ENCODE results near the gene UVRAG.

UVRAG gene

DNA sequence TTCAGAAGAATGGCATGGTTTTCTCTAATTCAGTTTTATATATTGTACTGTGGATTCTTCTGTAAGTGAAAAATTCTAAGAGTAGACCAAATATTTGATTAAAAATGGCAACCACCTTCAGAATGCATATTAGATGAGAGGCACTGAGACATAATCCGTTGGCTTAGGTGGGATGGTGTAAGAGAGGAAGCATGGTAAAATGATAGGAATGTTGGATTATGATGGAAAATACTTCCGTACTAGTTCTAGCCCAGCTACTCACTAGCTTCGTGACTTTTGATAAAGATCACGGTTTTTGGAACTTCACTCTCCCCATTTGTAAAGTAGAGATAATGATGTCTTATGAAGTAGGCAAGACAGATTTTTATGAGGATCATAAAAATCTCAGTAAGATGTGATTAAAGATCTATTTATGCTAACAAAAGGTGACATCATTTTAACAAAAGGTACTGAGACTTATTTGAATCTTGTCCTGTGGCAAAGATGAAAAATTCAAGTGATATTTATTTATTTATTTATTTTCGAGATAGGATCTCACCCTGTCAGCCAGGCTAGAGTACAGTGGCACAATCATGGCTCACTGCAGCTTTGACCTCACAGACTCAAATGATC is 37.5 kb downstream of the UVRAG start:
- TF ChIP-seq, protein P1, sequence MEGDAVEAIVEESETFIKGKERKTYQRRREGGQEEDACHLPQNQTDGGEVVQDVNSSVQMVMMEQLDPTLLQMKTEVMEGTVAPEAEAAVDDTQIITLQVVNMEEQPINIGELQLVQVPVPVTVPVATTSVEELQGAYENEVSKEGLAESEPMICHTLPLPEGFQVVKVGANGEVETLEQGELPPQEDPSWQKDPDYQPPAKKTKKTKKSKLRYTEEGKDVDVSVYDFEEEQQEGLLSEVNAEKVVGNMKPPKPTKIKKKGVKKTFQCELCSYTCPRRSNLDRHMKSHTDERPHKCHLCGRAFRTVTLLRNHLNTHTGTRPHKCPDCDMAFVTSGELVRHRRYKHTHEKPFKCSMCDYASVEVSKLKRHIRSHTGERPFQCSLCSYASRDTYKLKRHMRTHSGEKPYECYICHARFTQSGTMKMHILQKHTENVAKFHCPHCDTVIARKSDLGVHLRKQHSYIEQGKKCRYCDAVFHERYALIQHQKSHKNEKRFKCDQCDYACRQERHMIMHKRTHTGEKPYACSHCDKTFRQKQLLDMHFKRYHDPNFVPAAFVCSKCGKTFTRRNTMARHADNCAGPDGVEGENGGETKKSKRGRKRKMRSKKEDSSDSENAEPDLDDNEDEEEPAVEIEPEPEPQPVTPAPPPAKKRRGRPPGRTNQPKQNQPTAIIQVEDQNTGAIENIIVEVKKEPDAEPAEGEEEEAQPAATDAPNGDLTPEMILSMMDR (IDR thresholded peaks at IDR 0.05): no peak

DNA sequence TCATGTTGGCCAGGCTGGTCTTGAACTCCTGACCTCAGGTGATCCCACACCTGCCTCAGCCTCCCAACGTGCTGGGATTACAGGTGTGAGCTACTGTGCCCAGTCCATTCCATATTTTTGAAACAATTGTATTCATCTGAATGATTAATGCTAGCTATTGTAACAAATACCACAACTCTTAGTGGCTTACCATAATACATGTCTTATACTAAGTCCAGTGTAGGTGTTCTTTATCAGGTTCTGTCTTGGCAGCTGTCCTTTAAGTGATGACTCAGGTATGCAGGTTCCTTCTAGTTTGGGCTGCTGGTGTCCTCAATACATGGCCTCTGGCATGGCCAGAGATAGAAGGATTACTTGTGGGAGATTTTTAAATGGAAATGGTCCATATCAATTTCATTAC is 39.0 kb downstream of the UVRAG start:
- TF ChIP-seq, protein P1 (IDR thresholded peaks at IDR 0.05): no peak

- TF ChIP-seq, protein P1 (IDR thresholded peaks at IDR 0.05): no peak
These were observed 40.2 kb downstream of the UVRAG start for GRCh38 chr11:75855206-75855605.

GRCh38 chr11:75856912-75857311 is 41.9 kb downstream of the UVRAG start:
- TF ChIP-seq, protein P1 (IDR thresholded peaks at IDR 0.05): no peak

DNA sequence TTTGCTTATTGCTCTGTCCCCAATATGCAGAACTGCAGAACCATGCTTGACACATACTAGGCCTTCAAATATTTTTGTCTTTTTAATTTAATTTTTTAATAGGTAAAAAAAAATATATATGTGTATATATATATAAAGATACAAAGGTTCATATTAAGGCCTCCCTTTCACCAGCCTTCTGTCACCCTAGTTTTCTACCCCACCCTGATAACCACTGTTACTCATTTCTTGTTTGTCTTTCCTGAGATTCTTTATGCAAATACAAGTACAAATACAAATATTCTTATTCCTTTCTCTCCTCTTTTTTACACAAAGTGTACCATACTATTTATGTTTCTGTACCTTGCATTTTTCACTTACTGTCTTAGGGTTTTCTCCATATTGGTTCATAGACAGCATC is 43.0 kb downstream of the UVRAG start:
- TF ChIP-seq, protein P1 (IDR thresholded peaks at IDR 0.05): no peak

GRCh38 chr11:75858613-75859012 is 43.6 kb downstream of the UVRAG start:
- TF ChIP-seq, protein P1 (IDR thresholded peaks at IDR 0.05): no peak

DNA sequence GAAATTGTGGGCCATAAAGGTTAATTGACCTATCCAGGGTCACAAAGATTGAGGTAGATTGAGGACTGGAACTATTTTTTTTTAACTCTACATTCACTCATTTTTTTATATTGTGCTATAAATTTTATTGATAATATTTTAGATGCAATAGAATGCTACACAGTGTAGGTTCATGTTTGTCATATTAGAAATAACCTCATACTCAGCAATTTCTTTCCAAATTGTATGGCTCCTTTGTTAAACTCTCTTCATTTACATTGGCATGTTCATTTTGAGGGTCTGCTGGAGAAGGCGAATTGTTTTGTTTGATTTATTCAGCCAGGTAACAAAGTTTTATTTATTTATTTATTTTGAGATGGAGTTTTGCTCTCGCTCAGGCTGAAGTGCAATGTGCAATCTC is 44.6 kb downstream of the UVRAG start:
- TF ChIP-seq, protein P1 (IDR thresholded peaks at IDR 0.05): no peak

- TF ChIP-seq, protein P1 (IDR thresholded peaks at IDR 0.05): no peak
These were observed 47.4 kb downstream of the UVRAG start for GRCh38 chr11:75862437-75862836.
